Measurements from ENCODE around the gene MUS81. TPM values are rescaled to one million over a fixed set of nuclear protein-coding genes. Genes with fewer than 3 reads are reported as not detected.

The MUS81 gene
- total and polyA plus RNA-seq, 7 donors: 28.0 to 55.3 (median 32.8) TPM

DNA sequence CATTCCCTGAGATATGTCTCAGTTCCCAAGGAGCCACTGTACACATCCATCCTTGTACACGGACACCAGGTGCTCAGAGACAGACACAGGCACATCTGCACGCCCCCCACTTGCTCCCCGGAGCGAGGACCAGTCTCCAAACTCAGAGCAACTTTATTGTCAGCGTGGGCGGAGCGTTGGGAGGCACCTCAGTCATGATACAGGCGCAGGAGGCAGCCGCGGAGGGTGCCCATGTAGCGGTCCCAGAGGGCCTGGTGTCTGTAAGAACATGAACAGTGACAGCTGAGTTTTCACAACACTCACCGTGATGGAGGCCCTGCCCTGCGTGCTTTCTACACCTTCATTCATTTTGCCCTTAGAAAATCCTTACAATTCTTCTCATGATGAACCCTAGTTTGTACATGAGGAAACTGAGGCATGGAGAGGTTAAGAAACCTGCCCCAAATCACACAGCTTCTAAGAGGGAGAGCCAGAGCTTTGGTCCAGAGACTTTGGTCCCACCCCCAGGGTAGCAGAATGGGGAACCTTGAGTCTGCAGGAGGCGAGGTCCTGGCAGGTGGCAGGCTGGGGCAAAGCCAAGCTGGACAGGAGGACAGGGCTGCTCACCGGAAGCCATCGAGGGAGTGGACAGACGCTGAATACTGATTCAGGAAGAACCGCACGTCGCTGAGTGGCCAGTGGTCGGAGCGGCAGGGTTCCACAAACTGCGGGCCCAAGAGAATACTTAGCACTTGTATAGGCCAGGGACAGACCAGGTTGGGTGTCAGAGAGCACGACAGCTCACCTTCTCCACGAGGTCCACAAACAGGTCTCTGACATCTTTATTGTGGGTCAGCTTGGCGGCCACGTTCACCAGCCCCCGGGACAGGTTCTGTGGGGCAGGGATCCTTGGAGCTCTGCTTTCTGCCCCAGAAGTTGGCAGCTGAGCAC, 23.8 kb downstream of the MUS81 start:
- H3K27ac ChIP-seq: no peak overlapping the region
- H3K4me1 ChIP-seq: peaks cover 9% of the 10 kb centered on the region
- ATAC-seq: no peak
- H3K4me3 ChIP-seq: no peak overlapping the region
- DNase-seq: no peak
- peaks cover 9 to 49% of the 10 kb centered on the region in 2 donors for H3K36me3 ChIP-seq (ENCODE audit: insufficient read depth in 1 of 2, low read depth in 1 of 2)
- TF ChIP-seq, protein P1, sequence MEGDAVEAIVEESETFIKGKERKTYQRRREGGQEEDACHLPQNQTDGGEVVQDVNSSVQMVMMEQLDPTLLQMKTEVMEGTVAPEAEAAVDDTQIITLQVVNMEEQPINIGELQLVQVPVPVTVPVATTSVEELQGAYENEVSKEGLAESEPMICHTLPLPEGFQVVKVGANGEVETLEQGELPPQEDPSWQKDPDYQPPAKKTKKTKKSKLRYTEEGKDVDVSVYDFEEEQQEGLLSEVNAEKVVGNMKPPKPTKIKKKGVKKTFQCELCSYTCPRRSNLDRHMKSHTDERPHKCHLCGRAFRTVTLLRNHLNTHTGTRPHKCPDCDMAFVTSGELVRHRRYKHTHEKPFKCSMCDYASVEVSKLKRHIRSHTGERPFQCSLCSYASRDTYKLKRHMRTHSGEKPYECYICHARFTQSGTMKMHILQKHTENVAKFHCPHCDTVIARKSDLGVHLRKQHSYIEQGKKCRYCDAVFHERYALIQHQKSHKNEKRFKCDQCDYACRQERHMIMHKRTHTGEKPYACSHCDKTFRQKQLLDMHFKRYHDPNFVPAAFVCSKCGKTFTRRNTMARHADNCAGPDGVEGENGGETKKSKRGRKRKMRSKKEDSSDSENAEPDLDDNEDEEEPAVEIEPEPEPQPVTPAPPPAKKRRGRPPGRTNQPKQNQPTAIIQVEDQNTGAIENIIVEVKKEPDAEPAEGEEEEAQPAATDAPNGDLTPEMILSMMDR (IDR thresholded peaks at IDR 0.05): no peak
- no peaks in the 10 kb centered on the region for H3K27me3 ChIP-seq (ENCODE audit: insufficient read depth in 3 of 3, low read length in 2 of 3)
- intact Hi-C loops (cut with DNase I): loop anchor here in 1 of 2 donors (1.0 kb wide), 1 partner anchor 104 kb away; no protein-coding TSS in a partner anchor
- no peaks in the 10 kb centered on the region for H3K9me3 ChIP-seq
- 79 to 82% (median 80%) methylated on average over 28 of the region's 28 CpGs for WGBS, 3 donors

DNA sequence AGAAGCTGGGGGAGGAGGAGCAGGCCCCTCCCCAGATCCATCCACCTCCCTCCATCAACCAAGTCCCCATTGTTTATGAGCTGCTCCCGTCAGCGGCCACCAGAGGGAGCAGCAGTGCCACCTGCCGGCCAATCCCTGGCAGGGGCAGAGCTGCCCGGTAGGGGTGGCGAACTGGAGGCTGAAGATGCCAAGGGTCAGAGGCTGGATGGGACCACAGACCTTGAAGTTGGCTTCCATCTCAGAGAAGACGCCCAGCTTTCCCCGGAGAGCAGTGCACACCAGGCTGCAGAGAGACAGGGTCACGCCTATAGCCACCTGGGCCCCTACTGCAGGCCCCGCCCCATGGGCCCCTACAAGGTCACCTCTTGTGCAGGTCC, 24.5 kb downstream of the MUS81 start:
- H3K4me1 ChIP-seq: peaks cover 15% of the 10 kb centered on the region
- no peak overlapping the region for H3K27ac ChIP-seq
- no peak overlapping the region for H3K4me3 ChIP-seq
- H3K9me3 ChIP-seq: no peaks in the 10 kb centered on the region
- intact Hi-C loops (cut with DNase I): loop anchor here (1.0 to 5.0 kb wide), 2 partner anchors 78 to 104 kb away; partner anchors contain the start of gene SART1 (in 2 of the 2)
- TF ChIP-seq, protein P1 (IDR thresholded peaks at IDR 0.05): peak; percentile 99
- H3K36me3 ChIP-seq (ENCODE audit: insufficient read depth in 1 of 2, low read depth in 1 of 2): peaks cover 9 to 49% of the 10 kb centered on the region in 2 donors
- WGBS, 3 donors: 19 to 32% (median 22%) methylated on average over 8 to 9 of the region's 9 CpGs
- ATAC-seq (peak; percentile 37 to 52 (median 44)), DNase-seq (peak; percentile 80 to 87)
- H3K27me3 ChIP-seq (ENCODE audit: insufficient read depth in 3 of 3, low read length in 2 of 3): no peaks in the 10 kb centered on the region

DNA sequence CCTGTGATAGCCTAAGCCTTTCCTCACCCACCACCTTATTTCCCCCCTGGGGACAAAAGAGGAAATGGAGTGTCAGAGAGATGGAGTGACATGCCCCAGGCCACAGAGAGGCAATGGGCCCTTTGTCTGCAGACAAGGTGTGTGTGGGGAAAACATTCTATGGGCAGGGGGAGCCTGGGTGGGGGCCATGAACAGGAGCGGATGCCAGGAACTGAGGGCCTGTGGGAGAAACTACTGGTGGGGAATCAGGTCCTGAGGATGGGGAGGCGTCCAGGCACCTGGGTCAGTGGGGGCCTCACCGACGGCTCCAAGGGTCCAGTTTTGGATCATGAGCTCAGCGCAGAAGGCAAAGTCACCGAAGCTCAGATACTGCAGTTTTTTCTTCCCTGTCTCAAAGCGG, 25.0 kb downstream of the MUS81 start:
- H3K4me1 ChIP-seq: peaks cover 19% of the 10 kb centered on the region
- intact Hi-C loops (cut with DNase I): loop anchor here (5.0 kb wide), 1 partner anchor 77 kb away; the partner anchor contains the start of gene SART1 (in 2 of the 2)

DNA sequence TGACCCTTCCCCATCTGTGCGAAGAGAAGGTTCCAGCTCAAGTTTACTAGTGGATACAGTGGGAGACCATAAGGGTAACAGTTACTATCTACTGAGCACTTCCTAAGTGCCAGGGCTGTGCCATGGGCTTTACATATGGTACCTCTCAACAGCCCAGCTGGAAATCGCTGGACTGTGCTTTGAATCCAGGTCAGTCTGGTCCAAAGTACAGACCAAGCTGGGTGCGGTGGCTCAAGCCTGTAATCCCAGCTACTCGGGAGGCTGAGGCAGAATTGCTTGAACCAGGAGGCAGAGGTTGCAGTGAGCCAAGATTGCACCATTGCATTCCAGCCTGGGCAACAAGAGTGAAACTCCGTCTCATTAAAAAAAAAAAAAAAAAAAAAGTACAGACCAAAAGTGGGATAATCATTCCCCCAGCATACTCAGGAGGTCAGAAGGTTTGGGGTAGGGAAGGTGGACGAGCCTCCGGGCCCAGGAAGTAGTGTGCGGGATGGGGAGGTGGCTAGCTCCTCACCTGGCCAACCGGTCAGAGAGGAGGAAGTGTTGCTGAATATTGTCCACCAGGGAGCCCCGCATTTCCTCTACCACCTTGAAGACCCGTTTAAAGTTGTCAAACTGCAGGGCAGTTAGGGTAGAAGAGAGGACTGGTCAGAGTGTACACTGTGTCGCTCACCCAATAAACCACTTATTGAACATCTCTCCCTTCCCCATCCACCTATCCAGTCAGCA, 25.7 kb downstream of the MUS81 start:
- TF ChIP-seq, protein P1 (IDR thresholded peaks at IDR 0.05): no peak
- DNase-seq (no peak), ATAC-seq (no peak)
- 89 to 93% (median 91%) methylated on average over 12 of the region's 12 CpGs for WGBS, 3 donors
- Histone ChIP-seq H3K27me3 (ENCODE audit: insufficient read depth in 3 of 3, low read length in 2 of 3) (no peaks in the 10 kb centered on the region), H3K4me1 (peaks cover 19% of the 10 kb centered on the region), H3K27ac (no peak overlapping the region), H3K36me3 (ENCODE audit: insufficient read depth in 1 of 2, low read depth in 1 of 2) (peaks cover 9 to 49% of the 10 kb centered on the region in 2 donors), H3K9me3 (no peaks in the 10 kb centered on the region), H3K4me3 (no peak overlapping the region)
- intact Hi-C loops (cut with DNase I): loop anchor here (2.0 to 5.0 kb wide), 3 partner anchors 25 to 103 kb away; partner anchors contain the start of genes SART1 (in 2 of the 2) and MUS81 (in 1 of the 2)

More for the DNA sequence above, 25.0 kb downstream of the MUS81 start:
- TF ChIP-seq, protein P1 (IDR thresholded peaks at IDR 0.05): no peak
- Histone ChIP-seq H3K4me3 (no peak overlapping the region), H3K36me3 (ENCODE audit: insufficient read depth in 1 of 2, low read depth in 1 of 2) (peaks cover 9 to 49% of the 10 kb centered on the region in 2 donors), H3K27me3 (ENCODE audit: insufficient read depth in 3 of 3, low read length in 2 of 3) (no peaks in the 10 kb centered on the region), H3K27ac (no peak overlapping the region), H3K9me3 (no peaks in the 10 kb centered on the region)
- WGBS, 3 donors: 89 to 94% (median 91%) methylated on average over 7 of the region's 7 CpGs
- no peak for ATAC-seq
- no peak for DNase-seq
